Activated CD4-positive, alpha-beta T cell treated with anti-CD3 and anti-CD28 coated beads for 36 hours (primary cell): Measurements from ENCODE around the gene VWA1. TPM values are rescaled to one million over a fixed set of nuclear protein-coding genes. Genes with fewer than 3 reads are reported as not detected.
A peak's percentile ranks its signal among the peaks of the same experiment; 100 is the strongest.
"Not testable (repeated sequence)": the region's sequence is repeated elsewhere in the genome, so short reads cannot be mapped to it uniquely, and the experiment has no call there.

Experiments used
- ATAC-seq: fragments of 200-7000 bp; cut with Tn5 transposase; one replicate; pipeline ENCODE4 v1.10.0; 2021; ENCODE audit warnings: mild to moderate bottlenecking, moderate library complexity
- CTCF ChIA-PET: fragments of 350-600 bp; sonication (Branson Sonifier 250); formaldehyde crosslinking; loops from one replicate; lab custom pipeline; 2021; ENCODE audit warnings: antibody characterized with exemption; lab: Charles Lee
- POLR2A ChIA-PET: fragments of 350-600 bp; sonication (Branson Sonifier 250); formaldehyde crosslinking; loops from one replicate; lab custom pipeline; 2021; ENCODE audit warnings: antibody characterized with exemption, inconsistent platforms; lab: Charles Lee
- DNase-seq: peaks from one replicate; pipeline ENCODE4 v3.0.0-alpha.2; 2020
- H3K27ac Mint-ChIP-seq: one replicate; pipeline ENCODE4 v1.8.0; 2021; ENCODE audit warnings: mixed read lengths
- H3K27me3 Mint-ChIP-seq: one replicate; pipeline ENCODE4 v1.8.0; 2021; ENCODE audit warnings: mixed read lengths
- H3K36me3 Mint-ChIP-seq: one replicate; pipeline ENCODE4 v1.8.0; 2021; ENCODE audit warnings: low read depth, mixed read lengths
- H3K4me1 Mint-ChIP-seq: one replicate; pipeline ENCODE4 v1.8.0; 2021; ENCODE audit warnings: mixed read lengths
- H3K4me3 Mint-ChIP-seq: one replicate; pipeline ENCODE4 v1.8.0; 2021; ENCODE audit warnings: mild to moderate bottlenecking, moderate library complexity, mixed read lengths
- H3K9me3 Mint-ChIP-seq: one replicate; pipeline ENCODE4 v1.8.0; 2021; ENCODE audit warnings: low read depth, mixed read lengths
- intact Hi-C, 2 experiments: fragments of 100-400 bp; cut with DNase I in 1 of 2; cut with micrococcal nuclease in 1 of 2; formaldehyde crosslinking; loops; one replicate each; pipeline versions ENCODE4 v1.14.2 to v1.15.1; 2022 to 2024; cut with DNase I, micrococcal nuclease
- total RNA-seq, 2 experiments: library from RNA; stranded (reverse); gene quantifications; one replicate each; pipeline ENCODE4 v1.2.3, GENCODE V29; 2021

VWA1 gene
- total RNA-seq, 2 experiments from 2014 or later = 0.56 to 0.78 TPM

GRCh38 chr1:1425753-1426495, 9.6 kb upstream of the VWA1 start:
- no peak overlapping the region for H3K27ac Mint-ChIP-seq
- no peaks in the 10 kb centered on the region for H3K36me3 Mint-ChIP-seq
- intact Hi-C loops = no loop called here
- ChIA-PET POLR2A (no interaction called here), CTCF (interaction anchor here (0.6 kb wide), 1 partner anchor 1213 kb away, joined by 3 read pairs; no protein-coding TSS in a partner anchor)
- H3K4me1 Mint-ChIP-seq = peaks cover 4% of the 10 kb centered on the region
- DNase-seq = peak; percentile 13
- H3K4me3 Mint-ChIP-seq = no peak overlapping the region
- ATAC-seq = no peak
- H3K9me3 Mint-ChIP-seq = no peaks in the 10 kb centered on the region
- peaks cover 26% of the 10 kb centered on the region for H3K27me3 Mint-ChIP-seq

DNA sequence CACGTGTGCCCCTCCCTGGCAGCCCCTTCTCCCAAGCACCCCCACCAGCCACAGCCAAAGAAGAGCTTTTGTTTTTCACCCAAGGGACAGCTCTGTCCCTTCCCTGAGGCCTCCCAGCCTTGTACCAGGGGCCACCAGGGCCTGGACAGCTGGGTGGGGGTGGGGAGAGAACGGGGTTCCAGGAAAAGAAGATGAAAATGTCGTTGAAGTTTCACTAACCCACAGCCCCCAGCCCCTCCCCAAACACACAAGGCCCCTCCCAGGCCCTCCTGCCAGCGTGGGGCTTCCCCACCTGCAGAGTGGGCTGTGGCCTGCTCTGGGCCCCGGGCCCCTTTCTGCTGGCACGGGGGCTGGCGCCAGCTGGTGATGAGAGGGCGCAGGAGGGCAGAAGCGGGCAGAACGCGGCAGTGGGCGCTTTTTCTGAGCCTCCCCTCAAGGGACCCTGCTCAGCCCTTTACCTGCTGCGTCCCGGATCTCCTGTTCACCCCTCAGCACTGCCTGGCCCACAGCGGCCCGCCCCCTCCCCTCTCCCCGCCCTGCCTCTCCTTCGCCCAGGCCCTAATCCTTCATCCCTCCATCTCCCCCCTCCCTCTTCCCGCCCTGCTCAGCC, 8.9 kb upstream of the VWA1 start:
- ChIA-PET CTCF (no interaction called here), POLR2A (no interaction called here)
- Mint-ChIP-seq H3K4me3 (no peak overlapping the region), H3K36me3 (no peaks in the 10 kb centered on the region), H3K27me3 (peaks cover 26% of the 10 kb centered on the region), H3K4me1 (peaks cover 4% of the 10 kb centered on the region), H3K9me3 (no peaks in the 10 kb centered on the region), H3K27ac (no peak overlapping the region)
- intact Hi-C loops = no loop called here
- DNase-seq = peak; percentile 37
- ATAC-seq = peak; percentile 12

DNA sequence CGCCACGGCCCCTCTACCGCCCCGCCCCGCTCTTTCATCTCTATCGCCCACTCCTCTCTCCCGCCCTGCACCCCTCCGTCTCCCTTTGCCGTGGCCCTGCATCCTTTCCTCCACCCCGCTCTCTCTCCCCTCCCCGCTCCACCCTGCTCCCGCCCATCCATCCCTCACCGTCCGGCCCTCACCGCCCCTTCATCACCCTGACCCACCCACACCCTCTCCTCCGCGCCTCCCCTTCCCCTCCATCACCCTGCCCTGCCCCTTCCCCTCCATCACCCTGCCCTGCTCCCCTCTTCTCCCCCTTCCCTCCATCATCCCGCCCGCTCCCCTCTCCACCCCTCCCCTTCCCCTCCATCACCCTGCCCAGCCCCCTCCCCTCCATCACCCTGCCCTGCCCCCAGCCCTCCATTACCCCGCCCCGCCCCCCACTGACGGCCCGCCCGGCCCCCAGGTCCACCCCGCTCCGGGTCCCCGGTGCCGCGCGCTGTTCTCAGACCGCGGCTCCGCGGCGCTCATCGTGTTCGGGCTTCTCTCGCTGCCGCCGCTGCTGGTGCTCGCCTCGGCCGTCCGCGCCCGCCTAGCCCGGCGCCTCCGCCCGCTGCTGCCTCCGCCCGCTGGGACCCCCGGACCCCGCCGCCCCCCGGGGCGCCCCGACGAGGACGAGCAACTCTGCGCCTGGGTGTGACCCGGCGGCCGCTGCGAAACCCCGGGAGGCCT, 8.2 kb upstream of the VWA1 start:
- ATAC-seq (peak; percentile 37), DNase-seq (peak; percentile 27)
- H3K4me3 Mint-ChIP-seq = no peak overlapping the region
- no peaks in the 10 kb centered on the region for H3K36me3 Mint-ChIP-seq
- H3K27me3 Mint-ChIP-seq = peaks cover 26% of the 10 kb centered on the region
- peaks cover 4% of the 10 kb centered on the region for H3K4me1 Mint-ChIP-seq
- POLR2A ChIA-PET = no interaction called here
- CTCF ChIA-PET = no interaction called here
- intact Hi-C loops = no loop called here
- H3K27ac Mint-ChIP-seq = no peak overlapping the region
- H3K9me3 Mint-ChIP-seq = no peaks in the 10 kb centered on the region

DNA sequence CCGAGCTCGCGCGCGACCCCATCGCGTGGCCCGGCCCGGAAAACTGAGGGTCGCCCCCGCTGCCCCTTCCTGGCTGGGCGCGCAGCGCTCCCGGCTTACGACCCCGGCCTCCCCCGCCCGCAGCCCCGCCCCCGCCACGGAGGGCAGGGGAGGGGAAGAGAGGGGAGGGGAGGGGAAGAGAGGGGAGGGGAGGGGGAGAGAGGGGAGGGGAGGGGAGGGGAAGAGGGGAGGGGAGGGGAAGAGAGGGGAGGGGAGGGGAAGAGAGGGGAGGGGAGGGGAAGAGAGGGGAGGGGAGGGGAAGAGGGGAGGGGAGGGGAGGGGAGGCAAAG, 7.7 kb upstream of the VWA1 start:
- intact Hi-C loops = no loop called here
- peaks cover 4% of the 10 kb centered on the region for H3K4me1 Mint-ChIP-seq
- ATAC-seq (no peak), DNase-seq (no peak)
- no peaks in the 10 kb centered on the region for H3K9me3 Mint-ChIP-seq
- no peak overlapping the region for H3K4me3 Mint-ChIP-seq
- H3K36me3 Mint-ChIP-seq = no peaks in the 10 kb centered on the region
- no peak overlapping the region for H3K27ac Mint-ChIP-seq
- CTCF ChIA-PET = no interaction called here
- POLR2A ChIA-PET = no interaction called here
- H3K27me3 Mint-ChIP-seq = peaks cover 27% of the 10 kb centered on the region

DNA sequence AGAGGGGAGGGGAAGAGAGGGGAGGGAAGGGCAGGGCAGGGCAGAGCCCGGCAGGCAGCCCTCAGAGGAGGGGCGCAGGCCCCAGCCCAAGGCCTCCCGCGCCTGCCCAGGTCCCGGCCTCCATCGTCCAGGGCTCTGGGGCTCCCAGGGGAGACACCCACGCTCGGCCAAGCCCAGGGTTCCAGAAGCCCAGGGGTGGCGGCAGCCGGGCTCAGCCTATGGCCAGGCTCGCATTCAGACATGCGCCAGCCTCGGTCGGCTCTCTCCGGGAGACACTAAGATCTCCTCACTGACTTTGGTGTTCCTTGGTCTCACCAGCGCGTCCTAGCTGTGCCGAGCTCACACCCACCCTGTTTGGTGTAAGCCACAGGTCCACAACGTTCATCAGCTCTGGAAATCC, 7.3 kb upstream of the VWA1 start:
- CTCF ChIA-PET = interaction anchor here (1.7 kb wide), 1 partner anchor 57 kb away, joined by 4 read pairs; no protein-coding TSS in a partner anchor

DNA sequence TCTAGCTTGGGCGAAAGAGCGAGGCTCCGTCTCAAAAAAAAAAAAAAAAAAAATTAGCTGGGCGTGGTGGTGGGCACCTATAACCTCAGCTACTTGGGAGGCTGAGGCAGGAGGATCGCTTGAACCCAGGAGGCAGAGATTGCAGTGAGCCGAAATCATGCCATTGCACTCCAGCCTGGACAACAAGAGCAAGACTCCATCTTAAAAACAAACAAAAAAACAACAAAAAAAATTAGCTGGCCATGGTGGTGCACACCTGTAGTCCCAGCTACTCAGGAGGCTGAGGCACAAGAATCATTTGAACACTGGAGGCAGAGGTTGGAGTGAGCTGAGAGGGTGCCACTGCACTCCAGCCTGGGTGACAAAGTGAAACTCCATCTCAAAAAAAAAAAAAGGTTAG, 6.5 kb upstream of the VWA1 start:
- peaks cover 23% of the 10 kb centered on the region for H3K27me3 Mint-ChIP-seq
- H3K27ac Mint-ChIP-seq, H3K9me3 Mint-ChIP-seq, POLR2A ChIA-PET, intact Hi-C loops, ATAC-seq, H3K36me3 Mint-ChIP-seq, DNase-seq, H3K4me3 Mint-ChIP-seq, H3K4me1 Mint-ChIP-seq: not testable (repeated sequence)
- CTCF ChIA-PET = interaction anchor here (1.7 kb wide), 1 partner anchor 57 kb away, joined by 4 read pairs; no protein-coding TSS in a partner anchor

More for the DNA sequence above, 7.3 kb upstream of the VWA1 start:
- H3K4me1 Mint-ChIP-seq = peaks cover 4% of the 10 kb centered on the region
- POLR2A ChIA-PET = no interaction called here
- peak; percentile 6 for DNase-seq
- peaks cover 23% of the 10 kb centered on the region for H3K27me3 Mint-ChIP-seq
- H3K9me3 Mint-ChIP-seq = no peaks in the 10 kb centered on the region
- no peak overlapping the region for H3K27ac Mint-ChIP-seq
- intact Hi-C loops = no loop called here
- no peaks in the 10 kb centered on the region for H3K36me3 Mint-ChIP-seq
- ATAC-seq = no peak
- no peak overlapping the region for H3K4me3 Mint-ChIP-seq

- CTCF ChIA-PET = interaction anchor here (1.6 to 1.7 kb wide), 2 partner anchors 22 to 58 kb away, joined by 3 to 4 read pairs; no protein-coding TSS in a partner anchor
- no peak overlapping the region for H3K27ac Mint-ChIP-seq
- no peak for ATAC-seq
Observed at GRCh38 chr1:1429671-1430073, 5.8 kb upstream of the VWA1 start.

GRCh38 chr1:1430114-1430982, 5.1 kb upstream of the VWA1 start:
- Mint-ChIP-seq H3K4me3 (no peak overlapping the region), H3K9me3 (no peaks in the 10 kb centered on the region), H3K4me1 (peaks cover 12% of the 10 kb centered on the region), H3K27me3 (peaks cover 23% of the 10 kb centered on the region), H3K36me3 (no peaks in the 10 kb centered on the region), H3K27ac (no peak overlapping the region)
- intact Hi-C loops = no loop called here
- no peak for ATAC-seq
- CTCF ChIA-PET = interaction anchor here (1.0 to 1.6 kb wide), 2 partner anchors 23 to 31 kb away, joined by 3 read pairs; partner anchors contain the start of gene CCNL2
- POLR2A ChIA-PET = no interaction called here
- DNase-seq = no peak

More at GRCh38 chr1:1429671-1430073, 5.8 kb upstream of the VWA1 start:
- peaks cover 7% of the 10 kb centered on the region for H3K4me1 Mint-ChIP-seq
- no peaks in the 10 kb centered on the region for H3K36me3 Mint-ChIP-seq
- intact Hi-C loops = no loop called here
- H3K27me3 Mint-ChIP-seq = peaks cover 23% of the 10 kb centered on the region
- no peaks in the 10 kb centered on the region for H3K9me3 Mint-ChIP-seq
- DNase-seq = no peak
- POLR2A ChIA-PET = no interaction called here
- H3K4me3 Mint-ChIP-seq = no peak overlapping the region

GRCh38 chr1:1430992-1431844, 4.3 kb upstream of the VWA1 start:
- H3K9me3 Mint-ChIP-seq = no peaks in the 10 kb centered on the region
- peaks cover 12% of the 10 kb centered on the region for H3K4me1 Mint-ChIP-seq
- POLR2A ChIA-PET = no interaction called here
- no peak overlapping the region for H3K27ac Mint-ChIP-seq
- intact Hi-C loops = no loop called here
- peaks cover 20% of the 10 kb centered on the region for H3K27me3 Mint-ChIP-seq
- no peak overlapping the region for H3K4me3 Mint-ChIP-seq
- DNase-seq (no peak), ATAC-seq (no peak)
- H3K36me3 Mint-ChIP-seq = no peaks in the 10 kb centered on the region
- CTCF ChIA-PET = interaction anchor here (1.0 to 1.6 kb wide), 2 partner anchors 23 to 32 kb away, joined by 3 read pairs; partner anchors contain the start of gene CCNL2

- CTCF ChIA-PET = no interaction called here
- DNase-seq = no peak
- peaks cover 12% of the 10 kb centered on the region for H3K4me1 Mint-ChIP-seq
Observed at GRCh38 chr1:1431845-1432273, 3.6 kb upstream of the VWA1 start.

More at GRCh38 chr1:1431845-1432273, 3.6 kb upstream of the VWA1 start:
- POLR2A ChIA-PET = no interaction called here
- no peak overlapping the region for H3K27ac Mint-ChIP-seq
- intact Hi-C loops = no loop called here
- no peaks in the 10 kb centered on the region for H3K9me3 Mint-ChIP-seq
- no peak for ATAC-seq
- no peak overlapping the region for H3K4me3 Mint-ChIP-seq
- H3K36me3 Mint-ChIP-seq = no peaks in the 10 kb centered on the region
- peaks cover 21% of the 10 kb centered on the region for H3K27me3 Mint-ChIP-seq
